ENCODE measurements around the gene FRMD5. TPM values are rescaled to one million over a fixed set of nuclear protein-coding genes. Genes with fewer than 3 reads are reported as not detected.

FRMD5 gene
- polyA plus RNA-seq, 6 donors from 2014 or later, result 0.17 to 0.77 (median 0.23) TPM; not detected in 1

DNA sequence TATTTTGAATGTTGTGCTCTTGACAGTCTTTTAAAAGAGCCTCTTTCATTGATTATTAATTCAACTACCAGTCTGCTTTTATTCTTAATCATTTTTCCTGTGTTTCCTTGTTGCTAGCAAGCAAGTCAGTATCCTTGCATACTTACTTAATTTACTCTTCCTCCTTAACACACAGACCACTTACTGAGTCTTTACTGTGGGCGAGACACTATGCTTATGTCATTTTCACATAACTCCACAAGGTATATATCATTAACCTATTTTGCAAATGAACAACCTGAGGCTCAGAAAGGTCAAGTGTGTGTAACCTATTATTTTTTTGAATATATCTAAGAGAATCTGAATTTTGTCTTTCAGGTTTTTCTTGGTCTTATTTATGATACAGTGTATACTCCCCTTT, 237.3 kb downstream of the FRMD5 start:
- no peak for DNase-seq
- no peak overlapping the region for H3K4me3 Mint-ChIP-seq
- H3K36me3 Mint-ChIP-seq, result no peaks in the 10 kb centered on the region
- peaks cover 28 to 48% (median 40%) of the 10 kb centered on the region in 3 donors for H3K27me3 Mint-ChIP-seq
- no peak overlapping the region for H3K27ac Mint-ChIP-seq
- ATAC-seq (ENCODE audit: low read depth in 2 of 2), result no peak
- no peaks in the 10 kb centered on the region for H3K4me1 Mint-ChIP-seq
- H3K9me3 Mint-ChIP-seq, result peaks cover 0 to 1% (median 0%) of the 10 kb centered on the region in 7 donors

DNA sequence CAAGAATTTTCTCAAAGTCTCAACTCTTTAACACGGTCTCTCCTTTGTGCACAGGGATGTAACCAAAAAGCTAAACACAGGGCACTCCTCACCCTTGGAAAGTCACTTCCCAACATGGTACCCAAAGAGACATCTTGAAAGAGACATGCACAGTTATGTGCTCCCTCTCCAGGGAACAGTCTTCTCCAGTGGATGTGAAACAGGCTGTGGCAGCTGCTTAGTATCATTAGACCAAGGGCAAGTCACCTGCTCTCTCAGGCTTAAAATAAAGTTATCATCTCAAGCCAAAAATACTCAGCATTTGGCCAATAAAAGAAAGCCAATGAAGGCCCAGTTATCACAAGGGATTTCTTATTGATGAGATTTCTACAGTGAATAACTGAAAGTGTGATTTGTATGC, 239.9 kb downstream of the FRMD5 start:
- Mint-ChIP-seq H3K4me3 (no peak overlapping the region), H3K9me3 (peaks cover 0 to 1% (median 0%) of the 10 kb centered on the region in 7 donors), H3K4me1 (no peaks in the 10 kb centered on the region), H3K27me3 (peaks cover 28 to 40% (median 36%) of the 10 kb centered on the region in 3 donors), H3K36me3 (no peaks in the 10 kb centered on the region), H3K27ac (no peak overlapping the region)
- ATAC-seq (ENCODE audit: low read depth in 2 of 2) (no peak), DNase-seq (no peak)

DNA sequence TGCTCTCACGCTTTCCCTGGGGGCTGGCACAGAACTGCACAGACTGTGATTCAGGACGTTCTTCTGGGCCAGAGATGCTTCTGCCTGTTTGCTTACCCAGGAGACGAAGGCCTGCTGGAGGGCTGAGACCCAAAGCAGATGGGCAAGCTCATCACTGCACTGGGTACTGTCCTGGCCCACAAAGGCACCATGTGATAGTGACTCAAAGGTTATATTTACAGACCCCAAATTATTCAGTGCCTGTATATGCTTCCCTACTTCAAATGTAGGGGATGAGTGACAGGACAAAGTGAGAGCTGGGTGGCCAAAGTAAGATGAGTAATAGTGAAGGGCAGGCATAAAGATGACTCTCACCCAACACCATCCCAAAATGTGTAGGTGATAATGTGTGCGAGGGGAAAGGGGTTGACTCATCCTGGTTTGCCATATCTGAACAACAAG, 240.9 kb downstream of the FRMD5 start:
- Mint-ChIP-seq H3K27ac (peak overlapping the region in 1 of 6 donors; percentile 44), H3K9me3 (peaks cover 0 to 1% (median 0%) of the 10 kb centered on the region in 7 donors), H3K27me3 (peaks cover 33 to 42% (median 34%) of the 10 kb centered on the region in 3 donors), H3K4me3 (no peak overlapping the region), H3K36me3 (no peaks in the 10 kb centered on the region), H3K4me1 (peaks cover 0 to 3% (median 0%) of the 10 kb centered on the region in 3 donors)
- no peak for DNase-seq
- no peak for ATAC-seq (ENCODE audit: low read depth in 2 of 2)

- Mint-ChIP-seq H3K36me3 (no peaks in the 10 kb centered on the region), H3K27me3 (peaks cover 27 to 34% (median 28%) of the 10 kb centered on the region in 3 donors), H3K4me1 (peaks cover 0 to 4% (median 0%) of the 10 kb centered on the region in 3 donors), H3K4me3 (no peak overlapping the region), H3K9me3 (peaks cover 0 to 1% (median 0%) of the 10 kb centered on the region in 7 donors), H3K27ac (no peak overlapping the region)
- DNase-seq, result no peak
- no peak for ATAC-seq (ENCODE audit: low read depth in 2 of 2)
These were observed 241.7 kb downstream of the FRMD5 start for GRCh38 chr15:43953402-43953801.

- Mint-ChIP-seq H3K4me1 (peaks cover 0 to 8% (median 2%) of the 10 kb centered on the region in 3 donors), H3K4me3 (peak overlapping the region in 1 of 8 donors; percentile 22), H3K27me3 (peaks cover 17 to 35% (median 24%) of the 10 kb centered on the region in 3 donors), H3K36me3 (peaks cover 0 to 7% of the 10 kb centered on the region in 2 donors), H3K27ac (no peak overlapping the region), H3K9me3 (peaks cover 0 to 5% (median 0%) of the 10 kb centered on the region in 7 donors)
- no peak for ATAC-seq (ENCODE audit: low read depth in 2 of 2)
- no peak for DNase-seq
These were observed 244.5 kb downstream of the FRMD5 start for GRCh38 chr15:43950531-43950930.

DNA sequence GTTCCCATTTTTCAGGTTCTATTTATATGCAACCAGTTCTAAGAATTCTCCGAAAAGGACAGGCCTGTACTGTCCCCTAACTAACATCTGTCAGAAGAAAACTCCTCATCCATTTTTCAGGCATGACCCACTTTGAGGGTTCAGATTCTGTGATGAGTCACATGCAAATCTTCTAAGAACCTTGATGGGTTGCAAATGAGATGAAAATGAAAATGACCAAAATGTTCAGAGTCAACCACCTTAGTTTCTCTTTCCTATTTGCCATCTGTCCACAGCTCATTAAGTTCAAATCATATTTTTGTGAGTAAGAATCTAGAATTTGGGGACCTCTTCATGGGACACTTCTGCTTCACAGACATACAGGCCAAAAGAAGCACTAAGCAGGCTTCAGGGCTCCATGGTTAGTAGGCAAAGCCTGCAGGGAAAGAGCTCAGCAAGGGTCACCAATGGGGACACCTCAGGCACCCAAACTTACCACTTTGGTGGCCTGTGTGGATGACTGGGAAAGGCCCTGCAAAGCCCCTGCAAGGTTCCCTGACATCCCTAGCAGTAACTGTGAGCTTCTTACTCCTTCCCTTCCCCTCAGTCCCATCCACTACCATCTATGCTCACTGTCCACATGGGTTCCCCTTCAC, 246.3 kb downstream of the FRMD5 start:
- peaks cover 0 to 8% (median 2%) of the 10 kb centered on the region in 3 donors for H3K4me1 Mint-ChIP-seq
- H3K36me3 Mint-ChIP-seq, result peaks cover 0 to 7% of the 10 kb centered on the region in 2 donors
- H3K27ac Mint-ChIP-seq, result no peak overlapping the region
- peak overlapping the region in 1 of 8 donors; percentile 30 for H3K4me3 Mint-ChIP-seq
- H3K27me3 Mint-ChIP-seq, result peaks cover 9 to 25% (median 24%) of the 10 kb centered on the region in 3 donors
- H3K9me3 Mint-ChIP-seq, result peaks cover 0 to 5% (median 0%) of the 10 kb centered on the region in 7 donors
- peak in 1 of 2 donors; percentile 23 for ATAC-seq (ENCODE audit: low read depth in 2 of 2)
- no peak for DNase-seq

GRCh38 chr15:43943511-43943910, 251.6 kb downstream of the FRMD5 start:
- peaks cover 0 to 5% (median 0%) of the 10 kb centered on the region in 7 donors for H3K9me3 Mint-ChIP-seq
- peaks cover 0 to 7% (median 4%) of the 10 kb centered on the region in 3 donors for H3K4me1 Mint-ChIP-seq
- no peak overlapping the region for H3K27ac Mint-ChIP-seq
- DNase-seq (no peak), ATAC-seq (ENCODE audit: low read depth in 2 of 2) (no peak)
- H3K4me3 Mint-ChIP-seq, result no peak overlapping the region
- peaks cover 0 to 7% of the 10 kb centered on the region in 2 donors for H3K36me3 Mint-ChIP-seq
- peaks cover under 1 to 14% (median 11%) of the 10 kb centered on the region in 3 donors for H3K27me3 Mint-ChIP-seq

DNA sequence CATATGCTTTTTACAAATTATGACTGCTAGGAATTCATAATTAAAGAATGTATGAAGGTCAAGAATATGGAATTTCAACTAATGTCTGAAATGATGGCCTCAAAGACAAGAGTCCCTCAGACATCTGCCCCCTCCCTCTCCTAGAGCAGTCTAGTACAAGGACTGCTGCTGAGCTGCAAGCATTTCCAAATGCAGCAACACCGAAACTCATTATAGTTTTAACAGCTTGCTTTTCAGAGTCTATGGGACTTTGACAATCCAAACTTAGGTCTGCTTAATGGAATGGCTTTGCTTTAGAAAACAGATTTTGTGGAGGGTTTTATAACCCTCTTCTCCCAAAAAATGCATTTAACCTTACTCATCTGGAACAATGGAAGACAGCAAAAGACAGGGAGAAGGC, 252.9 kb downstream of the FRMD5 start:
- peaks cover 0 to 7% of the 10 kb centered on the region in 2 donors for H3K36me3 Mint-ChIP-seq
- H3K27me3 Mint-ChIP-seq, result peaks cover 5 to 17% (median 14%) of the 10 kb centered on the region in 3 donors
- no peak overlapping the region for H3K4me3 Mint-ChIP-seq
- DNase-seq (no peak), ATAC-seq (ENCODE audit: low read depth in 2 of 2) (no peak)
- H3K27ac Mint-ChIP-seq, result no peak overlapping the region
- peaks cover 0 to 5% (median 0%) of the 10 kb centered on the region in 7 donors for H3K9me3 Mint-ChIP-seq
- peaks cover 0 to 7% (median 4%) of the 10 kb centered on the region in 3 donors for H3K4me1 Mint-ChIP-seq

DNA sequence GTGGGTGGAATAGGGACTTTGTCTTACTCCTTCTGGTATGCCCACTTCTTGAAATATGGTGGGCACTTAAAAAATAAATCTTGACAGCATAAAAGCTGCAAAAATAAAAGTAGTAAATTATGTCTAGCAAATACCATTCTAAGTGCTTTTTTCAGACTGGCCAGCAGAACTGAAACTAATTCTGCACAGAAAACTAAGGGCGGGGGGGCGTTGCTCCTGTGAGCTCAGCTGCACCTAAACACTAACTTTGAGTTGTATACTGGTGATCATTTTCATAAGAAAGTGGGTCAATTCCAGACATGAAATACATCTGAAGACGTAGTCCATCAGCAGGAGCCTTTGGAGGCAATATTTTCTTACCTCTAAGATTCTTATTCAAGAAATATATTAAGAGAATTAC, 253.5 kb downstream of the FRMD5 start:
- peak overlapping the region in 1 of 6 donors; percentile 68 for H3K27ac Mint-ChIP-seq
- DNase-seq (no peak), ATAC-seq (ENCODE audit: low read depth in 2 of 2) (no peak)
- peaks cover 6 to 7% of the 10 kb centered on the region in 2 donors for H3K36me3 Mint-ChIP-seq
- H3K4me1 Mint-ChIP-seq, result peaks cover 0 to 7% (median 4%) of the 10 kb centered on the region in 3 donors
- H3K27me3 Mint-ChIP-seq, result peaks cover 10 to 16% (median 12%) of the 10 kb centered on the region in 3 donors
- no peak overlapping the region for H3K4me3 Mint-ChIP-seq
- peaks cover 0 to 5% (median 0%) of the 10 kb centered on the region in 7 donors for H3K9me3 Mint-ChIP-seq

DNA sequence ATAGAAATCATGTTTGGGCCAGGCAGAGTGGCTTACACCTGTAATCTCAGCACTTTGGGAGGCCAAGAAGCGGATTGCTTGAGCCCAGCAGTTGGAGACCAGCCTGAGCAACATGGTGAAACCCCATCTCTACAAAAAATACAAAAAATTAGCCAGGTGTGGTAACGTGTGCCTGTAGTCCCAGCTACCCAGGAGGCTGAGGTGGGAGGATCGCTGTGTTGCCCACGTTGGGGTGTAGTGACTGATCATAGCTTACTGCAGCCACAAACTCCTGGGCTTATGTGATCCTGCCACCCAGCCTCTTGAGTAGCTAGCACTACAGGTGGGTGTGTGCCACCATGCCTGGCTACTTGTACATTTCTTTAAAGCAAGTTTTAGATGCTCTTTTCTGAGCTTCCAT, 254.0 kb downstream of the FRMD5 start:
- no peak for ATAC-seq (ENCODE audit: low read depth in 2 of 2)
- Mint-ChIP-seq H3K9me3 (peaks cover 0 to 3% (median 0%) of the 10 kb centered on the region in 7 donors), H3K27me3 (peaks cover 5 to 12% (median 12%) of the 10 kb centered on the region in 3 donors), H3K27ac (no peak overlapping the region), H3K4me1 (peaks cover 0 to 7% (median 3%) of the 10 kb centered on the region in 3 donors), H3K4me3 (no peak overlapping the region), H3K36me3 (peaks cover 4 to 8% of the 10 kb centered on the region in 2 donors)
- DNase-seq, result no peak

DNA sequence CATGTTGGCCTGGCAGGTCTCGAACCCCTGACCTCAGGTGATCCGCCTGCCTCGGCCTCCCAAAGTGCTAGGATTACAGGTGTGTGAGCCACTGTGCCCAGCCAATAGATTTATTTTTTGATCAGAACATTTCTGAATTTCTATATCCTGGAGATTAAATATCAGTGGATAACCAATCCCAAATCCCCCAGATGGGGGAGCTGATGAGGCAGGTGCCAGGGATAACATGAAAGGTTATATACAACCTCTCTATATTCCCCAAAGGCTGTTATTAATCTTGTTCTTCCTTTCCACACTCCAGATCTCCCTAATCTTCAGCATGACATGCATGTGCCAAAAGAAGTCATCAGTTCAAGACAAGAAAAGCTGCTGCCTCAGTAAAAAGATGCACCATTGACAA, 256.0 kb downstream of the FRMD5 start:
- H3K36me3 Mint-ChIP-seq, result peaks cover 0 to 8% of the 10 kb centered on the region in 2 donors
- no peak overlapping the region for H3K4me3 Mint-ChIP-seq
- ATAC-seq (ENCODE audit: low read depth in 2 of 2) (no peak), DNase-seq (no peak)
- peaks cover 0 to 5% (median 0%) of the 10 kb centered on the region in 3 donors for H3K4me1 Mint-ChIP-seq
- H3K27me3 Mint-ChIP-seq, result peaks cover 9 to 23% (median 12%) of the 10 kb centered on the region in 3 donors
- no peaks in the 10 kb centered on the region for H3K9me3 Mint-ChIP-seq
- no peak overlapping the region for H3K27ac Mint-ChIP-seq

- Mint-ChIP-seq H3K4me1 (no peaks in the 10 kb centered on the region), H3K27me3 (peaks cover 33 to 35% (median 33%) of the 10 kb centered on the region in 3 donors), H3K9me3 (no peaks in the 10 kb centered on the region), H3K36me3 (peaks cover 0 to 8% of the 10 kb centered on the region in 2 donors), H3K27ac (no peak overlapping the region), H3K4me3 (no peak overlapping the region)
- ATAC-seq (ENCODE audit: low read depth in 2 of 2) (no peak), DNase-seq (no peak)
These were observed 260.6 kb downstream of the FRMD5 start for GRCh38 chr15:43934480-43934879.

DNA sequence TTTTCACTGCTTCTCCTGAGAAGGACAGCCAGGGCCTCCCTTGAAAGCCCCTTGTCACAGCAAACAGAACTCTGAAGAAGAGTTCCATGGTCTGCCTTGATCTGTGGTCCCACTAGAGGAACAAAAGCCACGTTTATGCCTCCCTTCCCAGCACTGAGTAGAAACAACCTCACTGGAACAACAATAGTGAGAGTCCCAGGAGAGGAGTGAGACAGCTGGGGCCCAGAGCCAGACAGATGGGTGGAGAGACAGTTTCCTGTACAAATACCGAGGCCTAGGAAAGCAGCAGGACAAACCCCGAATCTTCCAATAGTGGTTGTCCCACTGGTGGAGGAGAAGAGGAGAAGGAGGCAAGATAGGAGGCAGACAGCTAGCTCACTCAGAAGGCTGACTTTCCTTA, 262.2 kb downstream of the FRMD5 start:
- Mint-ChIP-seq H3K27ac (no peak overlapping the region), H3K36me3 (peaks cover 0 to 8% of the 10 kb centered on the region in 2 donors), H3K9me3 (no peaks in the 10 kb centered on the region), H3K4me3 (no peak overlapping the region), H3K27me3 (peaks cover 33 to 37% (median 35%) of the 10 kb centered on the region in 3 donors), H3K4me1 (no peaks in the 10 kb centered on the region)
- ATAC-seq (ENCODE audit: low read depth in 2 of 2) (no peak), DNase-seq (no peak)

All from naive B cell (primary cell).